Measurements from ENCODE around the gene RAB8A.
A peak's percentile ranks its signal among the peaks of the same experiment; 100 is the strongest.
"Not testable (repeated sequence)": the region's sequence is repeated elsewhere in the genome, so short reads cannot be mapped to it uniquely, and the experiment has no call there.

Gene RAB8A

DNA sequence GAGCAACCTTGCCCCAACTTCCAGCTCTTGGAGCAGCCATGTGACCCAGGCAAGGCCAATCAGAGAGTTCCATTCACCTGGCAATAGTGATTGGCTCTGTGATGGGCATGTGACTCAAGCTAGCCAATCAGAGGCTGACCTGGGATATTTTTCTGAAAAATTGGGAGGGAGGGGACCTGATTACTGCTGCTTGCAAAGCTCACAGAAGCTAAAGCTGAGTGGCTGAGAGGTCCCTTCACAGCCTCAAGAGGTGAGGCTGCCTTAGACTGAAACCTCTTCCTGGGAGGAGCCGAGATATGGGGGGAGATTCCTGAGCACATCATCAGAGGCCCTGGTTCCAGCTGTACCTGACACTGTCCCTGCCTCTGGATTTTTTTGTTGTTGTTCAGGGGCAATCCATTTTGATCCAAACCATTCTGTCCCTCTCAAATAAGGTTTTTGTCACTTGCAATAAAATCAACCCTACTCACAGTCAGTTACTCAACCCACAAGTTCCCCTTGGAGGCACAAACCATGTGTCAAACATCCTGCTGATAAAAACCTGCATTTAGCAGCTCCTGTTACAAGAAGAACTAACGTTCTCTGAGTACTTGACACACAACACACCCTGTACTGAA, 56.9 kb downstream of the RAB8A start:
- no peak overlapping the region for H3K9ac ChIP-seq (ENCODE audit: low read length)
- no peaks in the 10 kb centered on the region for H3K9me3 ChIP-seq (ENCODE audit: control insufficient read depth, low read length)
- no peaks in the 10 kb centered on the region for H3K4me1 ChIP-seq (ENCODE audit: control insufficient read depth, insufficient read depth, low read length)
- no peak for DNase-seq (ENCODE audit: low read depth)
- H3K4me3 ChIP-seq (ENCODE audit: low read length), result no peak overlapping the region
- H3K27me3 ChIP-seq (replicated peaks; ENCODE audit: control insufficient read depth, insufficient read depth, low read length), result peaks cover 6% of the 10 kb centered on the region
- no peaks in the 10 kb centered on the region for H3K36me3 ChIP-seq (ENCODE audit: control insufficient read depth, insufficient read depth, low read length, severe bottlenecking)

DNA sequence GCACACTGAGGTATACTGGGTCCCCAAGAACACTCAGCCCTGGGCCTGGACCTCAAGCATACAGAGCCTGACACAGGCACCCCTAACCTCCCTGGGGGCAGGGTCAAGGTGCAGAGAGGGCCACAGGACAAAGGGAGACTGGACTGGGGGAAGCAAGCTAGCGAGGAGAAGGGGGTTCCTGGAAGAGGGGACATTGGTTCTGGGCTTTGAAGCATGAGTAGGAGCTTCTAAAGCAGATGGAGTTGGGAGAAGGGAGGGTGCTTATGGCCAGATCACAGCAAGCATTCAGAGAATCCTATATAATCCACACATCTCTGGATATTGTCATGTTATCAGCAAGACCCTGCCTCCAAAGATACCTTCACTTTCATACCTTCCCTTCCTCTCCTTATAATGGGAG, 58.4 kb downstream of the RAB8A start:
- no peak for DNase-seq (ENCODE audit: low read depth)
- Histone ChIP-seq H3K9me3 (ENCODE audit: control insufficient read depth, low read length) (peaks cover under 1% of the 10 kb centered on the region), H3K27me3 (replicated peaks; ENCODE audit: control insufficient read depth, insufficient read depth, low read length) (peaks cover 6% of the 10 kb centered on the region), H3K9ac (ENCODE audit: low read length) (no peak overlapping the region), H3K4me1 (ENCODE audit: control insufficient read depth, insufficient read depth, low read length) (no peaks in the 10 kb centered on the region), H3K4me3 (ENCODE audit: low read length) (no peak overlapping the region), H3K36me3 (ENCODE audit: control insufficient read depth, insufficient read depth, low read length, severe bottlenecking) (no peaks in the 10 kb centered on the region)

DNA sequence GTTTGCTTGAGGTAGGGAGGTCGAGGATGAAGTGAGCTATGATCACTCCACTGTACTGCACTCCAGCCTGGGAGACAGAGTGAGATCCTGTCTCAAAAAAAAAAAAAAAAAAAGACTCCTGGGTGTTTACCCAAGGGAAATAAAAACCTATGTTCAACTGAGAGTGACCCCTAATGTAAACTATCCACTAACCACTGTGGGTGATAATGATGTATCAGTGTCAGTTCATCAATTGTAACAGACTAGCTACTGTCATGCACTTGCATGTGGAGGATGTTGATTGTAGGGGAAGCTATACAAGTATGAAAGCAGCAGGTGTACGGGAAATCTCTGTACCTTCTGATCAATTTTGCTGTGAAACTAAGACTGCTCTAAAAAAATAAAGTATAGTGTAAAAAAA, 64.3 kb downstream of the RAB8A start:
- Histone ChIP-seq H3K4me1 (ENCODE audit: control insufficient read depth, insufficient read depth, low read length) (peaks cover 9% of the 10 kb centered on the region), H3K9me3 (ENCODE audit: control insufficient read depth, low read length) (peaks cover 8% of the 10 kb centered on the region), H3K9ac (ENCODE audit: low read length) (no peak overlapping the region), H3K27me3 (replicated peaks; ENCODE audit: control insufficient read depth, insufficient read depth, low read length) (peaks cover 4% of the 10 kb centered on the region), H3K4me3 (ENCODE audit: low read length) (no peak overlapping the region), H3K36me3 (ENCODE audit: control insufficient read depth, insufficient read depth, low read length, severe bottlenecking) (no peaks in the 10 kb centered on the region)
- no peak for DNase-seq (ENCODE audit: low read depth)

DNA sequence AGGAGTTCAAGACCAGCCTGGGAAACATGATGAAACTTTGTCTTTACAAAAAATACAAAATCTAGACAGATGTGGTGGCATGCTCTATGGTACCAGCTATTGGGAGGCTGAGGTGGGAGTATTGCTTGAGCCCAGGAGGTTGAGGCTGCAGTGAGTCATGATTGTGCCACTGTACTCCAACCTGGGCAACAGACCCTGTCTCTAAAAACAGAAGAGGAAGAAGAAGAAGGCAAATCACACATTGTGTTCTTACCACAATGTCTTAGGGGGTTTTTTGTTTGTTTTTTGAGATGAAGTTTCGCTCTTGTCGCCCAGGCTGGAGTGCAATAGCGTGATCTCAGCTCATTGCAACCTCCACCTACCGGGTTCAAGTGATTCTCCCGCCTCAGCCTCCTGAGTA, 67.2 kb downstream of the RAB8A start:
- not testable (repeated sequence) for H3K27me3 ChIP-seq (replicated peaks; ENCODE audit: control insufficient read depth, insufficient read depth, low read length); DNase-seq (ENCODE audit: low read depth); H3K36me3 ChIP-seq (ENCODE audit: control insufficient read depth, insufficient read depth, low read length, severe bottlenecking); H3K9ac ChIP-seq (ENCODE audit: low read length); H3K9me3 ChIP-seq (ENCODE audit: control insufficient read depth, low read length); H3K4me3 ChIP-seq (ENCODE audit: low read length)
- peaks cover 15% of the 10 kb centered on the region for H3K4me1 ChIP-seq (ENCODE audit: control insufficient read depth, insufficient read depth, low read length)

DNA sequence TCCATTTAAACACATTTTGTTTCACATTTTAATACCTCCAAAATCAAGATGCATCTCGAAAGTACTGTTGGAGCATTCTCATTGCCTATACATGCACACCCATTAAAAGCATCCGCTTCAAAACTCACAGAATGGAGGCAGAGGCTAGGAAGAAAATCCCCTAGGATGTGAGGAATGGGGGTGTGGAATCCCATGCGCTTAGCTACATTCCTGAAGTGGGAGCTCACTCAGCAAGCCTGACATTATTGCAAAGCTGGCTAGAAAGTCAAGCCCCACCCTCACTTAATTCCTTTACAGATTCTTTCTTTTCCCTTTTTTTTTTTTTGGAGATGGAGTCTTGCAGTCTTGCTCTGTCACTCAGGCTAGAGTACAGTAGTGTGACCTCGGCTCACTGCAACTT, 68.9 kb downstream of the RAB8A start:
- Histone ChIP-seq H3K9me3 (ENCODE audit: control insufficient read depth, low read length) (peaks cover 2% of the 10 kb centered on the region), H3K4me3 (ENCODE audit: low read length) (peak overlapping the region; percentile 43), H3K4me1 (ENCODE audit: control insufficient read depth, insufficient read depth, low read length) (peaks cover 20% of the 10 kb centered on the region), H3K36me3 (ENCODE audit: control insufficient read depth, insufficient read depth, low read length, severe bottlenecking) (no peaks in the 10 kb centered on the region), H3K9ac (ENCODE audit: low read length) (peak overlapping the region; percentile 59), H3K27me3 (replicated peaks; ENCODE audit: control insufficient read depth, insufficient read depth, low read length) (no peaks in the 10 kb centered on the region)
- peak; percentile 91 for DNase-seq (ENCODE audit: low read depth)
